ENCODE results near the gene SPOCK1.
"Not testable (repeated sequence)": the region's sequence is repeated elsewhere in the genome, so short reads cannot be mapped to it uniquely, and the experiment has no call there.

SPOCK1 gene

DNA sequence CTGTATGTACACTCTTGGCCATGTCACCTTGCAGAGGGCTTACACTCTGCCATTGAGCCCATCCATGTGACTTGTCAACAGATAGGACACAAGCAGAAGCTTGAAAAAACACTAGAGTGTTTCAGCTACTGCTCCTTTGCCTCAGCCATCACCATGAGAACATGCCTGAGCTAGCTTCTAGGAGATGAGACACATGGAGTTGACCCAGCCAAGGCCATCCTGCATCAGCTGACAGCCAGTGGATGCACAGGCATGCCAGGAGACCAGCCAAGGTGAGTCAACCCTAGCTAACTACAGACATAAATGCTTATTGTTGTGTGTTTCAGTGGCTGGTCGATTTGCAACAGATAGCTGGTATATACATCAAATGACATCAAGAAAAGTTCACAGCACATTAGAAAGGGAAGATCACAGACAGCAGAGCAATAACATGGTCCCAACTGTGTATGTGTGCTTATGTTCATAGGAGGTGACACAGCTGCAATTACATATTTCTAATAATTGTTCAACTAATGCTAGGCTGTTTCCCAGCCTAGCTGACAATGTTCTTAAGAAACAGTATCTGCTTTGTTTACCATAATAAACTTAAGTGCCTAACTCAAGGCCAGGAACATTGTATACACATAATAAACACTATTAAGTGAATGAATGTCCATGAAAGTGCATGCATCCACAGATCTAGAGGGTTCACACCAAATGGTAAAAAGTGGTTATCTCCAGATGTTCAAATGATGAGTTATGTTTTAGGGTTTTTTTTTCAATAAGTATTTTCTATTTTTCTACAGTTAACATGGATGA lies 105.7 kb downstream of the SPOCK1 start:
- FAIRE-seq: no peak

GRCh38 chr5:137392261-137392660 lies 106.9 kb downstream of the SPOCK1 start:
- FAIRE-seq: no peak

GRCh38 chr5:137391044-137391443 lies 108.1 kb downstream of the SPOCK1 start:
- FAIRE-seq: not testable (repeated sequence)

DNA sequence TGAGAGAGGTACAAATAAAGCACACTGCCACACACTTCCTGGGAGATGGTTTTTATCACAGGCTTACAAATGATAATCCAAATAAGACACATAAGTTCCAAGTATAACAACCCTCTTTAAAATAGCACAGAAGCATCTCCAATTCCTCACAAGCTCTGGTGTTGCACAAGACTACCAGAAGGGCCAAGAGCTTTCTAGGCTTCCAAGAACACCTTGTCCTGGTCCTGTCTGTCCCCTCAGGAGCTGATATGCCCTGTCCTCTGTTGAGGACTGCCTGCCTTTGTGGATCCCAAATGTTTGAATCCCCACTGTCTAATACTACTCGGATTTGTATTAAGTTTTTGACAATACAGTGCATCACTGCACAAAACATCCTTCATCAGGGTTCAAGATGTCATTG lies 110.1 kb downstream of the SPOCK1 start:
- no peak for FAIRE-seq

- FAIRE-seq: no peak
Measured at GRCh38 chr5:137385064-137385463, 114.1 kb downstream of the SPOCK1 start.

GRCh38 chr5:137383909-137384308 lies 115.2 kb downstream of the SPOCK1 start:
- FAIRE-seq: no peak

GRCh38 chr5:137381555-137381954 lies 117.6 kb downstream of the SPOCK1 start:
- FAIRE-seq: no peak

GRCh38 chr5:137379555-137380286 lies 119.4 kb downstream of the SPOCK1 start:
- FAIRE-seq: no peak

GRCh38 chr5:137375741-137376526 lies 123.2 kb downstream of the SPOCK1 start:
- FAIRE-seq: no peak

DNA sequence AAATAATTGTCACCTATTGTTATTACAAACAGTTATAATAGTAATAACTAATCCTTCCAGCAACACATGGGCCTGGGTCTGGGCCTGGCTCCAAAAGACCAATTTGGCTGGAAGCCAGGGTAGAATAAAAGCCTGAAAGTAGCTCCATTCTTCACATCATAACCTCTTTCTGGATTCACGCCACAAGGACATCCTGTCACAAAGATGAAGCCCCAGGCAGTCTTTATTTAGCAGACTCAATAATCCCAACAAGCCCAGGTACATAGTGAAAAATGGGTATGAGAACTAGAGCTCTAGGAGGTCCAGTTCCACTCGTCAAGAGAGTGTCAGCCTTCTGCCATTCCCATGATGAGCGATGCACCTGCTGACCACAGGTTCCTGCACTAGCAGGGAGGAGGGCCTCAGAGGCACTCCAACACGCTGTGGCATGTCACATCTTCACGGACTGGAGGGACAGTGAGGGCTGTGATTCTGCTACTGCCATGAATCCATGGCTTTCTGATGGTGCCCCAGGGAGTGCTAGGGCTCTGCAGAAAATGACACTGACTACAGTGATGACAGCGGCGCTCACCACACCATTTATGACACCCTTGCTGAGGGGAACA lies 124.9 kb downstream of the SPOCK1 start:
- FAIRE-seq: no peak

- no peak for FAIRE-seq
Measured at GRCh38 chr5:137372773-137373160, 126.4 kb downstream of the SPOCK1 start.

DNA sequence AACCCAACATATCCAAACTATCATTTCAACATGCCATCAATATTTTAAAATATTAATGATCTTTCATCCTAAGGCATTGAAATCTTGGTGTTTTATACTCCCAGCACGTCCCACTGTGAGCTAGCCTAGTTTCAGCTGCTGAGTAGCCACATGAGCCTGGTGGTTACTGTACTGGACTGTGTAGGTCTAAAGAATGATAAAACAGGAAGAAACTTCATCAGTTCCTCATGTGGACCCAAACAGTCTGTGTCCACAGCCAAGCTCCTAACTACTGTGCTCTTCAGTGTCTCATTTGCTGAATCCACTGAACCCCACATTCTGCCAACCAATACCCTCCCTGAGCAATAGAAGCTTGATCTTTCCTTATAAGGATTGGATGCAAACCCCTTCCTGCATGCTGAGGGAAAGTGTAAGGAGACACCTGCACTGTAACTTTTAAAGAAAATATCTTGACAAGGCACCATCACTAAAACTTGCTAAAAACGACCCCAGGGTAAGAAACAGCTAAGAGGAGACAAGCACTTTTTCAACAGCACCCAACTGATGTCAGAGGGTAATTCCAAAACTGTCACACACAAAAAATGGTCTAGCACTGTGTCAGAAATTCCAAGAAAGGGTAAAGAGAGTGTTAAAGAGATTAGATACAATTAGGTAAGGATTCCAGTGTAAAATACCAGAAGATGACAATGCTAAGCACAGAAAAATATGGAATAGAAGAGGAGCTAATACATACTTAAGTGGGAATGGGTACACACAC lies 126.9 kb downstream of the SPOCK1 start:
- FAIRE-seq: no peak

DNA sequence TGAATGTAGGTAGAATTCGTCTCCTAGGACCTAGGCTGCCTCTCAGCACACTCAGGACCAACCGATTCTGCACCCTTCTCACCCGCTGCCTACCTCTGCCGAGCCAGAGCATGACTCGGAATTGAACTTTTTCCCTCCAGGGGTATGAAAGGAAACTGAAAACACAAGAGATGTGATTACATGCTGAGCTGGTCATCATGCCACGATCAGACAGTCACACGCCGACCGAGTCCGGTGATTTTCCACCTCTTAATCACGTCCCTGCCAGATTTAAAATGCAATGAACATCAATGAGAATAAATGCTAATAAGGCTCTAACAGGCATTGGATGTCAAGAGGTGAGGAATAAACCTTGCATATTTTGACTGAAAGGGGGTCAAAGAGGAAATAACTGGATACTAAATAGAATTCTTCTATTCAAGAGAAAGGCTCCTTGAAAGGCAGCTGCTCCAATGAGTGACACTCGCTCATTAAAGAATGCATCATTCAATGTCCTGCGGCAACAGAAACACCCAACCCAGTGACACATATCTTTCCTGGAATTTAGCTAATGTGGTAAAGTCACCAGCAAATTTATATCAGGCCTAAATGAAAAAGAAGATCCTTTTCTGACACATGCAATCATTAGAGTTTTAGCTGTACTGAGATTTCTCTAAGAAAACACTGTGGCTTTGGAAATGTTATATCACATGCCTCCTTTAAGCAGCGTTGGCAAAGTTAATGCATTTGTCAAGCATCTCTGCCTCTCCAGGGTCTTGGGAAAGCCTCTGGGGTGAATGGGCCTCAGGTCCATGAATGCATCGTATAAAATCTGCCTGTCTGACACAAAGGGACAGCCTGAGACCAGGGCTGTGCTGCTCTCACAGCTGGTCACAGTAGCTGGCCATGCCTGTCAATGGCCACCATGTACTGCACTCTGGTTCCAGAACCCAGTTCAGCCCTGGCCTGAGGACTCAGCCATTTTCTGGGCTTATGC lies 128.7 kb downstream of the SPOCK1 start:
- FAIRE-seq: no peak

DNA sequence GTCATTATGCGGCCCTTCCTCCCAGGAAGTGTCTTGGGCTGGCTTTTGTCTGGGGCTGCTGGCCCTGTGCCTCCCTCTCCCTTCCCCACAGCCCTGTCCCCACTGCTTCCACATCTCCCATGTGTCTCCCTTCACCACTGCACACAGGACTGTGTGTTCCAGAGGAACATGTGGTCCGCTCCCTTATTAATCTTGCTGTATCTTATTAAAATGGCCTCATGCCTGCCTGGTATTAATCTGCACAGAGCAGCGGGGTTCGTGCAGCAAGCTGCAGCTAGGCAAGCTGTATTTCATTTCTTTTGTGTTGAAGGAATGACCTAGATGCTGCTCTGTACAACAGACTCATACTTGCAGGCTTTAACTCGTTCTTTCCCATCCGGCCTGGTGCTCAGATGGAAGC lies 130.5 kb downstream of the SPOCK1 start:
- no peak for FAIRE-seq

- no peak for FAIRE-seq
Measured at GRCh38 chr5:137367951-137368350, 131.2 kb downstream of the SPOCK1 start.

DNA sequence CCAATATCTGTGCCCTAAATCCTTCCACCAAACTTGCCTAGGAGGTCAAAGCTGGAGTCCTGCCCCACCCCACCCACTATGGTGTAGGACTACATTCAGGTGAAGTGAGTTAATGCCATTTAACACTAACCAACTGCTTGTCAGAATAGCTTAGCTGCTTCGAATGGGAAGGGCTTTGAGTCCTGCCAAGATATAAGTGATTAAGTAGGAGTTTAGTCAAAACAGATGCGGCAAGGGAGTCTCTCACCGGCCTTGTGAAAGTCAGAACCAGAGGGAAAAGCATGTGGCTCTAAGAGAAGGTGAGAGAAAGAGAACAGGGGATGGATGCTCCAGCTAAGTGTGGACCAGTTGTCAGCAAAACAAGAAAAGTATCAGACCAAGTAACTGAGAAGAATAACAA lies 132.6 kb downstream of the SPOCK1 start:
- FAIRE-seq: no peak

GRCh38 chr5:137365126-137365865 lies 133.8 kb downstream of the SPOCK1 start:
- no peak for FAIRE-seq

- no peak for FAIRE-seq
Measured at GRCh38 chr5:137361280-137361679, 137.8 kb downstream of the SPOCK1 start.

DNA sequence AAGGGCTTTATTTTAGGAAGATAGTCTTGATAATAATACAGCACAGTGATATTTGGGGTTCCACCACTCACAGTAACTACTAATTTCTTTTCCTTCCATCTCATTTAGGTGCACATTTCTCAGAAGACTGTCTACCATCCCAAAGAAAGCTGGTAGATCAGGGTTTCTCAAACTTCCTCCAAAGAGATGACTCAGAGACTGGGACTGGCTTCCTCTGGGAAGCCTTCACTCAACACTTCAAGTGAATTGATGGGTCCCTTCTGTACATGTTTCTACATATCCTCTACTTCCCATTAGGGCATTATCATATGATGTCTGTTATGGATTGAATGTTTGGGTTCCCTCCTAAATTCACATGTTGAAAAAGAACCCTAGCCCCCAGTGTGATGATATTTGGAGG lies 138.5 kb downstream of the SPOCK1 start:
- FAIRE-seq: no peak

DNA sequence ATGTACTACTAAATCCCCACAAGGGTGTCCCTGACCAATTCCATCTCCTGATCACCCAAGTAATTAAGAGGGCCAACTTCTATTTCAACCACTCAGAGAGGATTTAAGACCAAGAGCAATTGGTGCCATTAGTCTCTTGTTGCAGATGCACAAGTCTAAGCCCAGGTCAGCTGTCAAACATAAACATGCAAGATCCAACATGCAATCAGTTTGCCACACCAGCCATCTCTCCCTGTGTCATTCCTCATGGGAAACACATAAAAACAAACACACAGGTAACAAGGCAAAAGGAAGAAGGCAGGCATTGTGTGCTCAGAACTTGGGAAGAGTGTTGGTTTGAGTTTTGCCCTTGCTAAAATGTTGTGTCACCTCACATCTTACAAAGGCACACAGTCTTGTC lies 139.2 kb downstream of the SPOCK1 start:
- no peak for FAIRE-seq
